Type B pancreatic cell (in vitro differentiated cells): ENCODE data around the gene OR9Q2. TPM values are rescaled to one million over a fixed set of nuclear protein-coding genes. Genes with fewer than 3 reads are reported as not detected.

ENCODE experiments used
- DNase-seq: peaks from one replicate; pipeline ENCODE4 v3.0.0; 2021; ENCODE audit warnings: mixed read lengths; ENCODE audit not compliant: unreplicated experiment; ENCODE audit errors: extremely low spot score
- H3K27ac Mint-ChIP-seq: 2 replicates; pipeline ENCODE4 v1.8.0; 2021; ENCODE audit warnings: mild to moderate bottlenecking, mixed read lengths
- H3K27me3 Mint-ChIP-seq: 2 replicates; pipeline ENCODE4 v1.8.0; 2021; ENCODE audit warnings: mixed read lengths
- H3K36me3 Mint-ChIP-seq: 2 replicates; pipeline ENCODE4 v1.8.0; 2021; ENCODE audit warnings: mixed read lengths
- H3K4me1 Mint-ChIP-seq: one replicate; pipeline ENCODE4 v1.8.0; 2021; ENCODE audit warnings: mixed read lengths; ENCODE audit not compliant: unreplicated experiment
- H3K4me3 Mint-ChIP-seq: 2 replicates; pipeline ENCODE4 v1.8.0; 2021; ENCODE audit warnings: mild to moderate bottlenecking, mixed read lengths
- H3K9me3 Mint-ChIP-seq: 2 replicates; pipeline ENCODE4 v1.8.0; 2021; ENCODE audit warnings: mixed read lengths
- CTCF ChIP-seq: fragments of 200-600 bp; sonication (generic); conservative IDR thresholded peaks from 2 replicates; pipeline ENCODE4 v1.5.0; 2021; ENCODE audit warnings: antibody characterized with exemption, mild to moderate bottlenecking
- total RNA-seq: library from RNA; stranded (reverse); gene quantifications from 2 replicates; pipeline ENCODE4 v1.2.1, GENCODE V29; 2021; ENCODE audit warnings: low replicate concordance

The OR9Q2 gene
- total RNA-seq, 1 donor from 2014 or later, result not detected

- no peaks in the 10 kb centered on the region for H3K27me3 Mint-ChIP-seq
- TF ChIP-seq CTCF, result no peak
- no peaks in the 10 kb centered on the region for H3K9me3 Mint-ChIP-seq
- no peak overlapping the region for H3K27ac Mint-ChIP-seq
- no peak for DNase-seq
- H3K4me3 Mint-ChIP-seq, result no peak overlapping the region
- no peaks in the 10 kb centered on the region for H3K4me1 Mint-ChIP-seq
- H3K36me3 Mint-ChIP-seq, result no peaks in the 10 kb centered on the region
Observed at GRCh38 chr11:58216476-58216875, 27.6 kb downstream of the OR9Q2 start.

- Mint-ChIP-seq H3K4me3 (no peak overlapping the region), H3K27ac (no peak overlapping the region), H3K36me3 (no peaks in the 10 kb centered on the region), H3K4me1 (no peaks in the 10 kb centered on the region), H3K9me3 (no peaks in the 10 kb centered on the region), H3K27me3 (no peaks in the 10 kb centered on the region)
- no peak for DNase-seq
- no peak for TF ChIP-seq CTCF
Observed at GRCh38 chr11:58222721-58223120, 33.9 kb downstream of the OR9Q2 start.

GRCh38 chr11:58227956-58228615 lies 39.2 kb downstream of the OR9Q2 start:
- no peak overlapping the region for H3K4me3 Mint-ChIP-seq
- no peak for TF ChIP-seq CTCF
- H3K36me3 Mint-ChIP-seq, result no peaks in the 10 kb centered on the region
- no peaks in the 10 kb centered on the region for H3K27me3 Mint-ChIP-seq
- H3K4me1 Mint-ChIP-seq, result no peaks in the 10 kb centered on the region
- no peak overlapping the region for H3K27ac Mint-ChIP-seq
- H3K9me3 Mint-ChIP-seq, result no peaks in the 10 kb centered on the region
- no peak for DNase-seq

Other genes starting within 250 kb of the OR9Q2 start
- gene OR9Q1, start 165.2 kb upstream of the OR9Q2 start, total RNA-seq, result not detected in 2 replicates
- not detected in 2 replicates for gene OR6Q1, start 158.1 kb upstream of the OR9Q2 start, total RNA-seq
- not detected in 2 replicates for gene OR9I1, start 63.5 kb upstream of the OR9Q2 start, total RNA-seq
- gene OR1S2, start 15.1 kb downstream of the OR9Q2 start, total RNA-seq, result not detected in 2 replicates
- gene OR1S1, start 23.6 kb downstream of the OR9Q2 start, total RNA-seq, result not detected in 2 replicates
- gene OR10Q1, start 39.8 kb downstream of the OR9Q2 start, total RNA-seq, result not detected in 2 replicates
- not detected in 2 replicates for gene OR10W1, start 79.2 kb downstream of the OR9Q2 start, total RNA-seq
- gene OR5B17, start 170.0 kb downstream of the OR9Q2 start, total RNA-seq, result not detected in 2 replicates
- gene OR5B3, start 217.8 kb downstream of the OR9Q2 start, total RNA-seq, result not detected in 2 replicates
- gene OR5B2, start 239.1 kb downstream of the OR9Q2 start, total RNA-seq, result not detected in 2 replicates